ENCODE data around the gene SSTR1.

The SSTR1 gene

DNA sequence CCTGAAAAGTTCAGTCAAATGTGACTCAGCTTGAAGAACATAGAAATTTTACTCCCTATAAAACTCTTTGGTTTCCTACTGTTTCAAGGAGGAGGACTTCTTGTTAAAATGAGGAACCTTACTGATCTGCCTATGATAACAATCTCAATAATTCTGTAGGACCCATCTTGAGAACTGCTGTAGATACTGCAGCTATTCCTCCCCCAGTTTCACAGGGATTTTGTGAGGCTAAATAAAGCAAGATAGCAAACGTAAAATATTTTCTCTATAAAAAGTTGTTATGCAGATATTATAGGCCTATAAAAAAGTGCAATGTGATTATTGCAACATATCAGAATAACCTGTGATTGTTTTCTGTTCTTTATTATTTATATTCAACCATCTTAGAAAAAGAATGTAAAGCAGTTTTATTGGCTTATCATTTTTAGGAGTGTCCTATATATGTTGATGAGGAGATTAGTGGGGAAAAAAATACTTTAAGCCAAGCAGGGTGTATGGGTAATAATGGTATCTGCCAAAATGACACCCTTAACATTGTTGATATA, 36.1 kb downstream of the SSTR1 start:
- no CpG with 5 or more reads among the region's 1 CpG for WGBS, 2 experiments (ENCODE audit: insufficient coverage in 2 of 2)
- no peak overlapping the region for H3K4me3 ChIP-seq (ENCODE audit: extremely low read depth, insufficient read depth, low read length, poor library complexity, severe bottlenecking)

DNA sequence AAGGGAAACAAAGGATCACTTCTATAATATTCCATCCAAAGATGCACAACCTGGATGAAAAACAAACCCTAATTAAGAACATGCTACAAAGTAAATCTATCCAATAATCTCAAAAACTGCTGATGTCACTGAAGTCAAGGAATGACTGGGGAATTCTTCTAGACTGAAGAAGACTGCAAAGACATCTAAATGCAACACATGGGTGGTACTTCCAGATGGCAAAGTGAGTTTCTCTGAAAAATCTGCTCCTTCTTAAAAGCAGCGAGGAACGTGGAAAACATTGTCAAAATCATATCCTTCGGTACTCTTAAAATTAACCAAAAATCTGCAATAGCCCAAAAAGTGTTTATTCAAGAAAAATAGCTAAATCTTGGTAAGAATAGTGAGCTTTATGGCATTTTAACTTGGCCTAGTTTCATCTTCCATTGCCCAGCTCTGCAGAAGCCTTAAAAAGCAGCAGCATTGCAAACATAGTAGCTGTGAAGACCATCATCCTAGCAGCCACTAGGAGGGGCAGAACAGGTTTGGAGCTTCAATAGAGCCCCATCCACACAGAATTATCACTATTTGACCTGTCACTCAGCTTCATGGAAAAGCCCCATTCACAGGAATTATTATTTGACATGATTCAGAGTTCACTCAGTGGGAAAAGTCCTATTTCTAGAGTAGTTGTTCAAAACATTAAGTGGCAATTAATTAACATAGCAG, 40.8 kb downstream of the SSTR1 start:
- Histone ChIP-seq H3K9me3 (ENCODE audit: control insufficient read depth, low read length) (no peaks in the 10 kb centered on the region), H3K4me3 (ENCODE audit: extremely low read depth, insufficient read depth, low read length, poor library complexity, severe bottlenecking) (no peak overlapping the region), H3K27ac (ENCODE audit: low read depth, low read length, severe bottlenecking) (no peak overlapping the region), H3K36me3 (ENCODE audit: control insufficient read depth, insufficient read depth, low read length) (no peaks in the 10 kb centered on the region), H3K4me1 (ENCODE audit: control insufficient read depth, insufficient read depth, low read length, poor library complexity, severe bottlenecking) (no peaks in the 10 kb centered on the region)
- 94% methylated on average over 3 of the region's 3 CpGs; no CpG with 5 or more reads in 1 of the 2 experiments for WGBS, 2 experiments (ENCODE audit: insufficient coverage in 2 of 2)

More for the DNA sequence above, 36.1 kb downstream of the SSTR1 start:
- Histone ChIP-seq H3K9me3 (ENCODE audit: control insufficient read depth, low read length) (no peaks in the 10 kb centered on the region), H3K4me1 (ENCODE audit: control insufficient read depth, insufficient read depth, low read length, poor library complexity, severe bottlenecking) (no peaks in the 10 kb centered on the region), H3K27ac (ENCODE audit: low read depth, low read length, severe bottlenecking) (no peak overlapping the region), H3K36me3 (ENCODE audit: control insufficient read depth, insufficient read depth, low read length) (no peaks in the 10 kb centered on the region)

- H3K36me3 ChIP-seq (ENCODE audit: control insufficient read depth, insufficient read depth, low read length), result no peaks in the 10 kb centered on the region
- H3K27ac ChIP-seq (ENCODE audit: low read depth, low read length, severe bottlenecking), result no peak overlapping the region
- H3K9me3 ChIP-seq (ENCODE audit: control insufficient read depth, low read length), result no peaks in the 10 kb centered on the region
- H3K4me3 ChIP-seq (ENCODE audit: extremely low read depth, insufficient read depth, low read length, poor library complexity, severe bottlenecking), result no peak overlapping the region
- no peaks in the 10 kb centered on the region for H3K4me1 ChIP-seq (ENCODE audit: control insufficient read depth, insufficient read depth, low read length, poor library complexity, severe bottlenecking)
Observed at GRCh38 chr14:38250331-38250730, 42.6 kb downstream of the SSTR1 start.

DNA sequence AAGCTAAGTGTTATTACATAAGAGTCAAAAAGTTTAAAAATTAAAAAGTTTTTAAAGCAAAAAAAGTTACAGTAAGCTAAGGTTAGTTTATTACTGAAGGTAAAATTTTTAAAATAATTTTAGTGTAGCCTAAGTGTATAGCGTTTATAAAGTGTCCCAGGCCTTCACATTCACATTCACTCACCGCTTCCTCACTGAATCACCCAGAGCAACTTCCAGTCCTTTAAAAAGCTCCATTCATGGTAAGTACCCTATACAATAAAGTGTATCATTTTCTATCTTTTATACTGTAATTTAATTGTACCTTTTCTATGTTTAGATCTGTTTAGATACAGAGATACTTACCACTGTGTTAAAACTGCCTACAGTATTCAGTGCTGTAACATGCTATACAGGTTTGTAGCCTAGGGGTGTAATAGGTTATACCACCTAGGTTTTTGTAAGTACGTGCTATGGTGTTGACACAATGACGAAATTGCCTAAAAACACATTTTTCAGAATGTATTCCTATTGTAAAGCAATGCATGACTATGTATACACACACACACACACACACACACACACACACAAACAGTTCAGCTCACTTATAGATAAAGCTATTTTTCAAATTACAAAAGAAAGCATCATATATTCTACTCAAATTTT, 44.5 kb downstream of the SSTR1 start:
- H3K36me3 ChIP-seq (ENCODE audit: control insufficient read depth, insufficient read depth, low read length), result no peaks in the 10 kb centered on the region
- WGBS, 2 experiments (ENCODE audit: insufficient coverage in 2 of 2), result 80% methylated on average over 1 of the region's 4 CpGs; no CpG with 5 or more reads in 1 of the 2 experiments
- H3K4me1 ChIP-seq (ENCODE audit: control insufficient read depth, insufficient read depth, low read length, poor library complexity, severe bottlenecking), result peaks cover 5% of the 10 kb centered on the region
- no peak overlapping the region for H3K27ac ChIP-seq (ENCODE audit: low read depth, low read length, severe bottlenecking)
- H3K9me3 ChIP-seq (ENCODE audit: control insufficient read depth, low read length), result no peaks in the 10 kb centered on the region
- no peak overlapping the region for H3K4me3 ChIP-seq (ENCODE audit: extremely low read depth, insufficient read depth, low read length, poor library complexity, severe bottlenecking)

- H3K4me1 ChIP-seq (ENCODE audit: control insufficient read depth, insufficient read depth, low read length, poor library complexity, severe bottlenecking), result peaks cover 5% of the 10 kb centered on the region
- H3K4me3 ChIP-seq (ENCODE audit: extremely low read depth, insufficient read depth, low read length, poor library complexity, severe bottlenecking), result no peak overlapping the region
- 69 to 94% methylated on average over 2 of the region's 4 CpGs for WGBS, 2 experiments (ENCODE audit: insufficient coverage in 2 of 2)
Observed at GRCh38 chr14:38253676-38254075, 46.0 kb downstream of the SSTR1 start.

DNA sequence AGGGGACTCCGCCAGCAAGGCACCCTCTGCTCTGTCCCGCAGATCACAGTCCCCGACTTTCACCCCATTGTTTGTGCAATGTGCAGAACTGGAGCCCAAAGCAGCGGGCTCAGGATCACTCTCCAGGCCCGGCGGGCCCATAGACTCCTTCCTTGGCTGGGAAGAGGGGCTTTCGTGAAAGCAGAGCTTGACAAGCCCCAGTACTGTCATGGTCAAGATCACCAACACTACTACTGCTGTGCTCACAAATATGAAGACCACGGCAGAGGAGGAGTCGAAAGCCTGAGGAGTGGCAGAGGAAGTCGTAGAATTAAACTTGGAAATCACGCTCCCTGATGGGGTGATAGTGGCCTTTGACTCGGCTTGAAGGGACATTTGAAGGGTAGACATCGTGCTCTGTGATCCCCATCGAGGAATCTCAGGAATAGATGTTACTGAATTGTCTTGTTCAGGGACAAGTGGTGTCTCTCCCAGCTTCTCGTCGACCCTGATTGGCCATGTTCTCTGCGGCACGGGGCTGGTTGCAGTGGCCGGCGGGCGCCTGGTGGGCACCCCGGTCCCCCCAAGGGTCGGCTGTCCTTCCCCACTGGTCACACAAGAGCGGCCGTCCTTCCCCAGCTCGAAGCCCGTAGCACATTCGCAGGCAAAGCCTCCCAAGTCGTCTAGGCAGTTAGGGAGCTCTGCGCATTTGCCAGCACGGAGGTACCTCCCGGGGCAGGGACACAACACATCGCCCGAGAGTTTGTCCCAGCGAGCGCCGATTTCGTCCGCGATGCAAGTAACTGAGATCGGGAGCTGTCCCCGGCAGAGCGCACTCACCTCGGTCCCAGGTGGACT, 47.1 kb downstream of the SSTR1 start:
- Histone ChIP-seq H3K36me3 (ENCODE audit: control insufficient read depth, insufficient read depth, low read length) (no peaks in the 10 kb centered on the region), H3K27ac (ENCODE audit: low read depth, low read length, severe bottlenecking) (no peak overlapping the region), H3K4me1 (ENCODE audit: control insufficient read depth, insufficient read depth, low read length, poor library complexity, severe bottlenecking) (peaks cover 5% of the 10 kb centered on the region), H3K4me3 (ENCODE audit: extremely low read depth, insufficient read depth, low read length, poor library complexity, severe bottlenecking) (peak overlapping the region; percentile 29), H3K9me3 (ENCODE audit: control insufficient read depth, low read length) (no peaks in the 10 kb centered on the region)
- WGBS, 2 experiments (ENCODE audit: insufficient coverage in 2 of 2), result 21 to 24% methylated on average over 38 to 40 of the region's 44 CpGs

More at GRCh38 chr14:38253676-38254075, 46.0 kb downstream of the SSTR1 start:
- no peaks in the 10 kb centered on the region for H3K9me3 ChIP-seq (ENCODE audit: control insufficient read depth, low read length)
- H3K36me3 ChIP-seq (ENCODE audit: control insufficient read depth, insufficient read depth, low read length), result no peaks in the 10 kb centered on the region
- H3K27ac ChIP-seq (ENCODE audit: low read depth, low read length, severe bottlenecking), result no peak overlapping the region

- Histone ChIP-seq H3K9me3 (ENCODE audit: control insufficient read depth, low read length) (no peaks in the 10 kb centered on the region), H3K4me3 (ENCODE audit: extremely low read depth, insufficient read depth, low read length, poor library complexity, severe bottlenecking) (peak overlapping the region; percentile 29), H3K27ac (ENCODE audit: low read depth, low read length, severe bottlenecking) (no peak overlapping the region), H3K36me3 (ENCODE audit: control insufficient read depth, insufficient read depth, low read length) (no peaks in the 10 kb centered on the region), H3K4me1 (ENCODE audit: control insufficient read depth, insufficient read depth, low read length, poor library complexity, severe bottlenecking) (peaks cover 5% of the 10 kb centered on the region)
- 2 to 4% methylated on average over 23 to 28 of the region's 29 CpGs for WGBS, 2 experiments (ENCODE audit: insufficient coverage in 2 of 2)
Observed at GRCh38 chr14:38255408-38255672, 47.6 kb downstream of the SSTR1 start.

DNA sequence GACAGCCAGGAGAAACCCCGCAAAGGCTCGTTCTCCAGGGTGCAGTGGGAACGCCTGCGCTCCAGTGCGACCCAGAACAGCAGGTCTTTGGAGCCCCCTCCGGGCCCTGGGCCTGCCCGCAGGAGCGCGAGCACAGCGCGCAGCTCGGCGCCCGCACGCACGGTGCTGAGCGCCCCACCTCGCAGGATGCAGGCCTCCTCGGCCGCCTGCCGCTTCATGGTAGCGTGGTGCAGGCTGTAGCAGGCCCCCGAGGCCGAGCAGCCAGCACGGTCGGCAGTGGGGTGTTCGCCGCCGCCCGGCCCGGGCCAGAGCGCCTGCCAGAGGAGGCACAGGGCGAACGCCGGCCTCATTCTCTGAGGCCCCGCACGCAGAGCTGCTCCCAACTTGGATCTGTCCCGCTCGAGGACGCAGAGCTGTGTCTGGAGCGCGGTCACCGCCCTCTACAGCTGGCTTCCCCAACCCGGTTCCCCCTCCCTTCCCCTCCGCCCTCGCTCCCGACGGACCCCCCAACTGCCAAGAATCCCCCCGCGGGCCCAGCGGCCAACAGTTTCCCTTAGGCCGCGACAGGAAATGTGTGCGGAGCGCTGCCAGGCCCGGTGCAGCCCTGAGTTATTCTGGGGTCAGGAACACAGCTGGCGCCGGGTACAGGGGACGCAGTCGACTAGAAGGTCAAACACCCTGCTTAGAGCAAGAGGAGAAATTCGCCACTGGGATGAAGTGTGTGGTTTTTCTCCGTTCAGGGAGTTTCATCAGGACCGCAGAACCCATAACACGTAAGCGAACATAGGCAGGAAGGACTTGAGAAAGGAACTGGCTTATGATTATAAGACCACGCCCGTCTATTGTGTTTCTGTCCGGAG, 48.2 kb downstream of the SSTR1 start, which contains the start of gene CLEC14A:
TSS of gene CLEC14A (minus strand) at position 421 of the 860 bp plus-strand sequence. CDS start at position 350, 71 bp downstream.
- peaks cover 2% of the 10 kb centered on the region for H3K9me3 ChIP-seq (ENCODE audit: control insufficient read depth, low read length)
- 26 to 32% methylated on average over 40 to 51 of the region's 68 CpGs for WGBS, 2 experiments (ENCODE audit: insufficient coverage in 2 of 2)
- no peaks in the 10 kb centered on the region for H3K36me3 ChIP-seq (ENCODE audit: control insufficient read depth, insufficient read depth, low read length)
- H3K27ac ChIP-seq (ENCODE audit: low read depth, low read length, severe bottlenecking), result no peak within 1 kb of the TSS
- peak within 1 kb of the TSS; percentile 29 for H3K4me3 ChIP-seq (ENCODE audit: extremely low read depth, insufficient read depth, low read length, poor library complexity, severe bottlenecking)
- H3K4me1 ChIP-seq (ENCODE audit: control insufficient read depth, insufficient read depth, low read length, poor library complexity, severe bottlenecking), result peaks cover 5% of the 10 kb centered on the region

- Histone ChIP-seq H3K4me3 (ENCODE audit: extremely low read depth, insufficient read depth, low read length, poor library complexity, severe bottlenecking) (no peak overlapping the region), H3K27ac (ENCODE audit: low read depth, low read length, severe bottlenecking) (no peak overlapping the region), H3K4me1 (ENCODE audit: control insufficient read depth, insufficient read depth, low read length, poor library complexity, severe bottlenecking) (peaks cover 5% of the 10 kb centered on the region), H3K9me3 (ENCODE audit: control insufficient read depth, low read length) (peaks cover 3% of the 10 kb centered on the region), H3K36me3 (ENCODE audit: control insufficient read depth, insufficient read depth, low read length) (no peaks in the 10 kb centered on the region)
- 82% methylated on average over 3 of the region's 5 CpGs; no CpG with 5 or more reads in 1 of the 2 experiments for WGBS, 2 experiments (ENCODE audit: insufficient coverage in 2 of 2)
Observed at GRCh38 chr14:38256533-38256840, 48.8 kb downstream of the SSTR1 start.

- Histone ChIP-seq H3K9me3 (ENCODE audit: control insufficient read depth, low read length) (peaks cover 8% of the 10 kb centered on the region), H3K27ac (ENCODE audit: low read depth, low read length, severe bottlenecking) (no peak overlapping the region), H3K36me3 (ENCODE audit: control insufficient read depth, insufficient read depth, low read length) (no peaks in the 10 kb centered on the region), H3K4me1 (ENCODE audit: control insufficient read depth, insufficient read depth, low read length, poor library complexity, severe bottlenecking) (peaks cover 5% of the 10 kb centered on the region), H3K4me3 (ENCODE audit: extremely low read depth, insufficient read depth, low read length, poor library complexity, severe bottlenecking) (no peak overlapping the region)
- no CpG with 5 or more reads among the region's 2 CpGs for WGBS, 2 experiments (ENCODE audit: insufficient coverage in 2 of 2)
Observed at GRCh38 chr14:38257507-38257906, 49.8 kb downstream of the SSTR1 start.
